Measurements from ENCODE around the gene DENND5B.

DENND5B gene

DNA sequence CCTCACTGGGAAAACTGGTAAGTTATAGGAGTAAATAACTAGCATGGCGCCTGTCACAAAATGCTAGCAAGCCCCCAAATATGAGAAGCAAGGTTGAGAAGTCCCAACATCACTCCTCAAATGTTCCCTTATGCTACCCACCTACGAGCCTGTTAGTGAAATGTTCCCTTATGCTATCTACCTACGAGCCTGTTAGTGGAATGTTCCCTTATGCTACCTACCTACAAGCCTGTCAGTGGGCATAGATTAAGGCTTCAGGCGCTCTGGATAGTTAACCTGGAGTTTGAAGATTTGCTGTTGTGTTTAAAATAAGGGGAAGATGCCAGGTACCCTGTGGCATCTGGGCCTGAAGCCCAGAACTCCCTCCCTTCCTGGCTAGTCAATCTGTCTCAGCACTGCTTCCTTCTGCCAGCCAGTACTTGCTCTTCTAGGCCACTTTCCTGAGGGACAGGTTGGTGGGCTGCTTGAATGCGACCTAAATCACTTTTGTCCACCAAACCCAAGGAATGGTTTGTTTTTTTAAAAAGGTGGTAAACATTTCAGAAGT, 197.9 kb downstream of the DENND5B start:
- in situ Hi-C loops (cut with HindIII; ENCODE audit: low sequenced_read_pairs): loop anchor here (25.0 kb wide), 1 partner anchor 244 kb away; no protein-coding TSS in a partner anchor

DNA sequence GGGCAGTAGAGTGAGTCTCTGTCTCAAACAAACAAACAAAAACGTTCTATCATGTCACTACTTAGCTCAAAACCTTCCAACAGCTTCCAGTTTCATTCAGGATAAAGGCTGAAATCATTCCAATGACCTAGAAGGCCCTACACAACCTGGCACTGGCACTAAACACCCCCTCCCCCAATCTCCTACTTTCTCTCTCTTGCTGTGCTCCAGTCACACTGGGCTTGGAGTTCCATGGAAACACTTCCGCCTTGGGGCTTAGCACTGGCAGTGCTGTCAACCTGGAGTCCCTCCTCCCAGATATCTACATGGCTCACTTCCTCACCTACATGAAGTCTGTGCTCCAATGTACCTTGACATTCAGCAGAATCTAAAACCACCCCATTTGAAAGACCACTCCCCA, 199.9 kb downstream of the DENND5B start:
- in situ Hi-C loops (cut with HindIII; ENCODE audit: low sequenced_read_pairs): loop anchor here (25.0 kb wide), 1 partner anchor 246 kb away; no protein-coding TSS in a partner anchor

DNA sequence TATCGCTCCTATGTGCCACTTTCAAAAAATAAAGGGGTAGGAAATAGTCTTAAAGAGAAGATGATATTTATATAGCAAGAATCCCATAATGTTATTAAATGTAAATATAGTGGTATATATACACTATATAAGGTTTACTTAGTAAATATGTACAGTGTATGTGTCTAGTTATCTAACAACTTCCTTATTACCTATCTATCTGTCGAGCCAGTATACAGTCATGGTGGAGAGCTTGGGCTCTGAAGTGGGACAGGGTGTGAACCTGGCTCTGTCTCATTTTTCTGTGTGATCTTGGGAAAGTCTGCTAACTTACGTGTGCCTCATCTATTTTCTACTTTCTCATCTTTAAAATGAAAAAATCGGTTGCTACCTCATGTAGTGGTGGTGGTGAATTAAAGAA, 202.2 kb downstream of the DENND5B start:
- in situ Hi-C loops (cut with HindIII; ENCODE audit: low sequenced_read_pairs): loop anchor here (25.0 kb wide), 1 partner anchor 249 kb away; no protein-coding TSS in a partner anchor

DNA sequence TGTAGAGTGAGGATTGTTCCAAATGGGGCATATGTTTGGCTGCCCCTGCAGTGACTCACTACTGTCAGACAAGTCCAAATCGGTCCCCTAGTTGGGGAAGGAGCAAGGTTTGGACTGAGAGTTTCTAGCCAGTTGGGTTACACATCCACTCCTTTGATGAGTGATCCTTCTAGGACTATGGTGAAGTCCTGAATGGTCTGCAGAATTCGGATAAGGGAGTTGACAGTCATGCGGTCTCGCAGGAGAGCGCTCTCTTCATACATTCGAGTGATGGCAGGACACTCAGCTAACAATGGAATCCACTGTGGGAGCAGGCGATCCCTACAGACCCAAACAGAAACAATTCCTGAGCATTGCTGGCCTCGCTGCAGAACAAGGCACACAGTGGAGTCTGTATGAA, 203.5 kb downstream of the DENND5B start:
- in situ Hi-C loops (cut with HindIII; ENCODE audit: low sequenced_read_pairs): loop anchor here (25.0 kb wide), 1 partner anchor 250 kb away; no protein-coding TSS in a partner anchor

DNA sequence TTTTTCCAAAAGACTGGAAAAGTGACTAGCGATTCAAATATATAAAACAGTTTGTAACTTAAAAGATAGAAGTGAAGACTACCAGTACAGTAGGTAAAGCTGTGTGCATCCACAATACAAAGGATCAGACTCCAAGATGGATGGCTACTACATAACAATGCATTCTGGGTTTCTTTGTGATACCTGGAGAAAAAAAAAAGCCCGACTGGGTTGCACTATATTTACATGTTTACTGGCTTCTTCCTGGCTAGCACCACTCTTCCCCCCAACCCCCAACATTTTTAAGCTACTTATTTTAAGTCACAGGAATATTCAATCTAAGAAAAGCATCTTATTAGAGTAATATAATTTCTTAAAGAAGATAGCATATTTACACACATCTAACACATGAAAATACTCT, 203.9 kb downstream of the DENND5B start:
- in situ Hi-C loops (cut with HindIII; ENCODE audit: low sequenced_read_pairs): loop anchor here (25.0 kb wide), 1 partner anchor 250 kb away; no protein-coding TSS in a partner anchor

DNA sequence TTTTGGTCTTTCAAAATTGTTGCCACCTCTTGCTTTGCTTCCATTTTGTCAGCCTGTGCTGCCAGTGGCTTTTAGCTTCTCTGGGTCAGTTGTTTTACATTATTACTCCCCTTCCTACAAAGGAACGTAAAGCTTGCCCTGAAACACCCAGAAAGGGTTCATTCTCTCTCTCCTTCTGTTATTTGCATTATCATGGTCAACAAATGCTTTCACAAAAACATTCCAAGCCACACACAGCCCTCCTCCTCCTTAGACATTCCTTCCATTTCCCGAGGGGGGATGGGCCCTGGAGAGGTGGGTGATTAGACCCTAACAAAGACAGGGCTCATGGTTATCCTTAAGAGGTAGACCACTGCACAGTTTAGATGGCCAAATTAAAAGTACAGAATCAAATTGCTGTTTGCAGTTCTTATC, 204.6 kb downstream of the DENND5B start:
- in situ Hi-C loops (cut with HindIII; ENCODE audit: low sequenced_read_pairs): loop anchor here (25.0 kb wide), 1 partner anchor 251 kb away; no protein-coding TSS in a partner anchor

DNA sequence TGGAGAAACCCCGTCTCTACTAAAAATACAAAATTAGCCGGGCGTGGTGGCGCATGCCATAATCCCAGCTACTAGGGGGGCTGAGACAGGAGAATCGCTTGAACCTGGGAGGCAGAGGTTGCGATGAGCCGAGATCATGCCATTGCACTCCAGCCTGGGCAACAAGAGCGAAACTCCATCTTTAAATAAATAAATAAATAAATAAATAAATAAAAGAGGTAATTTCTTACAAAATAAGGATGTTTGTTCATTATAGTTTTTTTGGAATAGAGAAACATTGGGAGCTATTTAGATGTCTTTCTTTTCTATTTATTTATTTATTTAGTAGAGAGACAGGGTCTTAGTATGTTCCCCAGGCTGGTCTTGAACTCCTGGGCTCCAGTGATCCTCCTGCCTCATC, 213.7 kb downstream of the DENND5B start:
- in situ Hi-C loops (cut with HindIII; ENCODE audit: low sequenced_read_pairs): loop anchor here (25.0 kb wide), 1 partner anchor 260 kb away; no protein-coding TSS in a partner anchor

DNA sequence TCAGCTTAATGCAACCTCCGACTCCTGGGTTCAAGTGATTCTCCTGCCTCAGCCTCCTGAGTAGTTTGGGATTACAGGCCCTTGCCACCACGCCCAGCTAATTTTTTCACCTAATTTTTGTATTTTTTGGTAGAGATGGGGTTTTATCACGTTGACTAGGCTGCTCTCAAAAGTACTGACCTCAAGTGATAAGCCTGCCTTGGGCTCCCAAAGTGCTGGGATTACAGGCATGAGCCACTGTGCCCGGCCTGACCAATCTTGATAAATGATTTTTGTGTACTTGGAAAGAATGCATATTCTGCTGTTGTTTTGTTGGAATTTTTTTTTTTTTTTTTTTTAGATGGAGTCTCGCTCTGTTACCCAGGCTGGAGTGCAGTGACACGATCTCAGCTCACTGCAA, 215.5 kb downstream of the DENND5B start:
- in situ Hi-C loops (cut with HindIII; ENCODE audit: low sequenced_read_pairs): loop anchor here (25.0 kb wide), 1 partner anchor 262 kb away; no protein-coding TSS in a partner anchor

DNA sequence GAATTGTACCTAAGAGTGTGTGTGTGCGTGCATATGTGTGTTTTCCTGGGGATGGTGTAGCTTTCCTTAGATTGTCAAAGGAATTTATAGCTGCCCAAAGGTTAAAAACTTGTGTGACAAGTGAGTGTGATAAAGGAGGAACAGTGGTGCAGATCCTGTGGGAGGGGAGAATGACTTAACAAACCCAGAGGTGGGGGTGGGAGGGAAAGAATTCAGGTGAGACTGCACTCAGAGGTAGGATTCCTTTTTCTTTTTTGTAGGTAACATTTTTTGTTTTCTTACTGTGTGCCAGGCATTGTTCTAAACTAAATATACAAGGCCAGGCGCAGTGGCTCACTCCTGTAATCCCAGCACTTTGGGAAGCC, 219.7 kb downstream of the DENND5B start:
- in situ Hi-C loops (cut with HindIII; ENCODE audit: low sequenced_read_pairs): no loop called here

DNA sequence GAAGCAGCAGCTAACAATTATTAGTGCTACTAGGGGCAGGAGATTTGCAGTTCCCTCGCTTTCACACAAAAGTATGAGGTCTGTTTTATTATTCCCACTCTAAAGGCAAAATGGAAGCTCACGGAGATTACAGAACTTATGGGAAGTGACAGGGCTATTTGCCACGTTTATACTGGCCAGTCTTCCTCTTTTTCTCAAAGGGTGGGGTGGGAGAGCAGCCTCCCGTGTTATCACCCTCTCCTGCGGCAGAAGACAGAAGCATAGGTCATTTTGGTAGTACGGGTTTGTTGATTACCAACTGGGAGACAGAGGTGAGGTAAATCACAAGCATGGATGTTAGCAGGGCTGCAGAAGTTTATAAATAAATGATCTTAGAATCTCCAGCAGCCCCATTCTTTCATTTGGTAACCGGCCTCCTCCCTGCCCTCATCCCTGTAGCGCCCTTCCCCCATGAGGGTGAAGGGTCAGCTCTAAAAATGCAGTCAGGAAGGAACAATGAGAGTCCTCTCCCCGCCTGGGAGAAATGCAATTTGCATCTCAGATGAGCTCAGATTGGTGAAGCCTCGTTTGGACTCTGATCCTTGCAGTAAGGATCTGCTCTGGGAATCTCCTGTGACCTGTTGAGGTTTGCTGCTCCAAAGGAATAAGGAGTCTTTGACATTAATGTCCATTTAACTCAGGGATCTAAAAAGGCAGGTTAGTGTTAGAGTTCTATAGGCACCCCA, 220.2 kb downstream of the DENND5B start:
- in situ Hi-C loops (cut with HindIII; ENCODE audit: low sequenced_read_pairs): no loop called here

DNA sequence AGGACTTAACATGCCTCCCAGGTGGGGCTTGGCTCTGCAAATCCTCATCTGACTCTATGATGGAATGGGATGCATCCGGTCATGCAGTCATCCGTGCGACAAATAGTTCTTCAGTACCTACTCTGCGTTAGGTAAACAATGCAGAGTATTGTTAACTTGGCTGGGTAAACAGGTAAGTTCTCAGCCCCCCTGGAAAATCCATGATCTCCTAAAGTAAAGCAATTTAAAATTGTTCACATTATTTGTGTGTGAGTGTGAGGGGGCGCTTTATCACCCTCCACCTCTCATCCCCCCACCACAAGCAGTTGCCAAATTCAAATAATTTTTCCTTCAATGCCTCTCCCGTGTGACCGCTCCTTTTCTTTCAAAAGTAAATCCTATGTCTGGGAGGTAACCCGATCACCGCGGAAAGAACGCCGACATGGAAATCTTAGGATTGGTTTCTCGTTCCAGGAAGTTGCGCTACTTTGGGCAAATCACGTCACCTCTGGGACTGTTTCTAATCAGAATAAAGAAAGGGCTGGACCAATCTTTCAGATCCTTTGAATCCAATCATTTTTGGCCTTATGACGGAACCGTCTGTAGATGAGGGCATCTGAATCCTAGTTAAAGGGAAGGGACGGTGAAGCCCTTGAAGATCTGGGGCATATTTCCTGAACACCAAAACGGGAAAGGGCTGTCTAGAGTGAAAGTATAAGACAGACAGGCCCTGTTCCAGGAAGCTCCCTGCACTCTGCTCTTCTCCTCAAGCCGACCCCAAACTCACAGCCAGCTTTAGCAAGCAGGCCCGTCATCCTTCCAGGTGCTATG, 221.0 kb downstream of the DENND5B start:
- in situ Hi-C loops (cut with HindIII; ENCODE audit: low sequenced_read_pairs): no loop called here

DNA sequence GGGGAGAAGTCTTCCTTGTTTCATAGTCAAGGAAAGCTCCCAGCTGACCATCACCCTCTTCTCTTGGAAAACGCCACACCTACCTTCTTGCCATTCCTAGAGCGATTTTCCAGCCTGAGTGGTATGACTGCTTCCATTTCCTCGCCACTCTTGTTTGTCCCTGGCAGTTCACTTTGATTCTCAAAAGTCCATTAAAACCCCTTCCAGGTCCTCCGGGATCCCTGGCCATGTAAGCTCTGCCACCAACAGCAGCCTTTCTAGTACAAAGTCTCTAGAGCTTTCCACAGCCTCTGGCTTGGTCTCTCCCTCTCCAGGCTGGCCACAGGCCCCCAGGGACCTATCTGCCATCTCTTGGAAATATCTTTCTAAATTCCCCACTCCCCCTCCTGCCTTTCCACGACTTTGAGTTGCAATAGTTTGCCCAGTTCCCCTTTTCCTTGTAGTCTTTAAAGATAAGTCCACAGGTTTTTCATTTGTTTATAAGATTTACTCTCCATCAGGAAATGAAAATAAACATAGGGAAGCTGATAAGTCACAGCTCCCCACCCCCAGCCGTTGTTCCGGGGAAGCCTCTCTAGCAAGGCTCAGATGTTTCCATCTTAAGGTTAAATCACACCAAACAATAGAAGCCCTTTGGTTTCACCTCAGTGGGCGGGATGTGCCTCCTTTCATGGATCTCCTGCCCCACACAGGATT, 222.1 kb downstream of the DENND5B start:
- in situ Hi-C loops (cut with HindIII; ENCODE audit: low sequenced_read_pairs): no loop called here

DNA sequence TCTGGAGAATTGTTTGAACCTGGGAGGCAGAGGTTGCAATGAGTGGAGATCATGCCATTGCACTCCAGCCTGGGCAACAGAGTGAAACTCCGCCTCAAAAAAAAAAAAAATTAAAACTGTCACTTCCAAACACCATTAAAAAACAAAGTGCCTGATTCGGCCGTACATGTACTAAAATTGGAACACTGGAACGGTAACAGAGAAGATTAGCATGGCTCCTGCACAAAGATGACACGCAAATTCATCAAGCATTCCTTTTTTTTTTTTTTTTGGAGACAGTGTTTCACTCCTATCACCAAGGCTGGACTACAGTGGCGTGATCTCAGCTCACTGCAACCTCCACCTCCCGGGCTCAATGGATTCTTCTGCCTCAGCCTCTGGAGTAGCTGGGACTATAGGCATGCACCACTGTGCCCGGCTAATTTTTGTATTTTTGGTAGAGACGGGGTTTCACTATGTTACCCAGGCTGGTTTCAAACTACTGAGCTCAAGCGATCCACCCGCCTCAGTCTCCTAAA, 224.8 kb downstream of the DENND5B start:
- in situ Hi-C loops (cut with HindIII; ENCODE audit: low sequenced_read_pairs): no loop called here

DNA sequence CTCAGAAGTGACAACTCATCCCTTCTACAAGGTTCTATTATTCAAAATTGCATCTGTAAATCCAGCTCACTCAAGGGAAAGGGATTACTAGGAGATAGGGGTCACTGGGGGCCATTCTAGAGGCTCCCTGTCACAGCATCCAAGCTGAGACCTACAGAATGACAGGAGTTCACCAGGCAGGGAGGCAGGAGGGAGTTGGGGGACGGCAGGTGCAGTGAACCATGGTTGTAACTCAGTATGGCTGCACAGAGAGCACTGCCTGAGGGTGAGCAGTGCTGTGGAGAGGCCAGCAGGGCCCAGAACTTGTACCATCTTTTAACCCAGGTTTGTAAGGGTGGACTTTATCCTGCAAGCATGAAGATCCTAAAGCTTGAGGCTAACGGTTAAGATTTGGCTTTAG, 227.1 kb downstream of the DENND5B start:
- in situ Hi-C loops (cut with HindIII; ENCODE audit: low sequenced_read_pairs): loop anchor here (5.0 kb wide), 1 partner anchor 37 kb away; the partner anchor contains the start of gene SINHCAF

DNA sequence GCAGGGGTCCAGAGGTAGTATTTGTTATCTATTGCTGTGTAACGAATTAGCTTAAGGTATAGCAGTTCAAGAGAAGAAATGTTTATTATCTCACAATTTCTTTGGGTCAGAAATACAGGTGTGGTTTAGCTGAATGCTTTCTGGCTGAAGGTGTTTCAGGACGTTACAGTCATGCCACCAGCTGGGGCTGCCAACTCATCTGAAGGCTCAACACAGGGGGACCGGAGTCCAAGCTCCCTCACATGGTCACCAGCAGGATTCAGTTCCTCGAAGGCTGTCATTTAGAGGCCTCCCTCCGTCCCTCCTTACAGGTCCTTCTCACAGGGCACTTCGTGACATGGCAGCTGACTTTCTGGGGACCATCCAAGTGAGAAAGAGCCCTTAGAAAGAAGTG, 227.5 kb downstream of the DENND5B start:
- in situ Hi-C loops (cut with HindIII; ENCODE audit: low sequenced_read_pairs): loop anchor here (5.0 kb wide), 1 partner anchor 36 kb away; the partner anchor contains the start of gene SINHCAF

DNA sequence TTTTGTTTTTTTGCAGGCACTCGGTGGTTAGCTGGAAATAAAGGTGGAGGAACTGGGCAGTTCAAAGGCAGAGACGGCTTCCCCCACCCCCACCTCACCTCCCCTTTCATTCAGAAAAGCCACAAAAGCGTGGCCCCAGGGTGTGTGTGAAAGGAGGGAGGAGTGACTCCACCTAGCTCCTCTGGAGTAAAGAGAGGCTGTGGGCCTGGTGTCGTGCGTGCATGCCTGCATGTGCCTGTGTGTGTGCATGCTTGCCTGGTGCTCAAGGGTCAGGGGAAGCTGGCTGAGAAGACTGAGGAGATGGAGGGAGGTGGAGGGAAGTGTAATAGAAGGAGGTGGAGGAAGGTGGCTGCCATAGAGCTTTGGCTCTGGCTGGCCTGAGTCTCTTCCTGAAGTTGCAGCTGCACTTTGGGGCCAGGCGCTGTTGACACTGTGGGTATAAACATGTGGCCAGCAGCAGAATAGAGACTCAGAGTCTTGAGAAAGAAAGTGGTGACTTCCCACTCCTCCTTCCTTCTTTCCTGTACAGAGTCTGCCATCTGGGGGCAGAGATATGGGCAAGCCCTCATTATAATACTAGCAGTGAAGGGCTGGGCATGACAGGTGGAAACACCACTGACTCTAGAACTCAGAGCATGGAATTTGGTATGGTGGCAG, 228.0 kb downstream of the DENND5B start:
- in situ Hi-C loops (cut with HindIII; ENCODE audit: low sequenced_read_pairs): loop anchor here (5.0 kb wide), 1 partner anchor 36 kb away; the partner anchor contains the start of gene SINHCAF

DNA sequence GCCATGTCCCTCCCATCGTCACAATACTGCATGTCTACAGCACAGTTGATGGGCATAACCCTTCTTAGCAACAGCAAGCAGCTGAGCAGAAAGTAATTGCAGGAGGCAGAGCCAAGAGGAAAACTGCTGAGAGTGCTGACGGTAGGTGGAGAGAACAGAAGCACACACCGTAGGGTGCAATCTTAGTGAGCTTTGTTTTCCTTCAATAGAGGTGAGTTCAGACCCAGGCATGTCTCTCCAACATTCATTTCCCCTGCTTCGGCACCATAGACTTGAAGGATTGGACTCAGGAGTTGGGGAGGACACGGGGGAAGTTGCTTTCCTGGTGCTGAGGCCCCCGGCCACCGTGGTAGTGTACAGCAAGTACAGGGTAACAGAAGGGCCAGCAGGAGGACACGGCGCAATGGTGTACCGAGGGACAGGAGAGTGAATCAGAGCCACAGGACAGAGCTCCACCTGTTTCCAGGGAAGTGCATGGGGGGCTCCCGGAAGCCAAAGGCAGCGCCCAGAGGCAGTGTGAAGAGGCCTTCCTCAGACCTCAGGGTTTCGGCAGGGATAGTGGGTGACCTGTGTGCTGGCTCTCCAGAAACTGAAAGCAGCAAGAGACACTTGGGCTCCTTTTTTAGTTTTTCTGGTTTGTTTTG, 228.7 kb downstream of the DENND5B start:
- in situ Hi-C loops (cut with HindIII; ENCODE audit: low sequenced_read_pairs): loop anchor here (5.0 kb wide), 1 partner anchor 35 kb away; the partner anchor contains the start of gene SINHCAF

DNA sequence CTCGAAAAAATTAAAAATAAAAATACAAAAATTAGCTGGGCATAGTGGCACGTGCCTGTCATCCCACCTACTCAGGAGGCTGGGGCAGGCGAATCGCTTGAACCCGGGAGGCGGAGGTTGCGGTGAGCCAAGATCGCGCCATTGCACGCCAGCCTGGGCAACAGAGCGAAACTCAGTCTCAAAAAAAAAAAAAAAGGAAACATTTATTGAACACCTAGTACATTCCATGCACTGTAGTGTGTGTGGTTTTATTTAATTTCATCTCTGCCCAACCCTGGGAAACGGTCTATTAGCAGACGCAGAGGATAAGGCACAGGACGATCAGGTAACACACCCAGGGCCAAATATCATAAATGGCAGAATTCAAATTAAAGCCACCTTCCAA, 229.2 kb downstream of the DENND5B start:
- in situ Hi-C loops (cut with HindIII; ENCODE audit: low sequenced_read_pairs): loop anchor here (5.0 kb wide), 1 partner anchor 34 kb away; the partner anchor contains the start of gene SINHCAF

DNA sequence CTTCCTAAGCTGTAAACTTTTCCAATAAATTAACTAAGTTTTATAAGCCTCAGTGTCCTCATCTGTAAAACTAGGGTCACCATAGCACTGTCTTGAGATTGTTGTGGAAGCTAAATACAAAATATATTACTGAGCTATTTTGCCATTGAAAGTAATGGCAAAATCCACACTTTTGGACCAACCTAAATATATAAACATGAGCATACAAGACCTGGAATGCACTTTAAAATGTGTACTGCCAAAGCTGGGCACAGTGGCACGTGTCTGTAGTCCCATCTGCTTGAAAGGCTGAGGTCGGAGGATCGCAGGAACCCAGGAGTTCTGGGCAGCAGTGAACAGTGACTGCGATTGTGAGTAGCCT, 235.2 kb downstream of the DENND5B start:
- in situ Hi-C loops (cut with HindIII; ENCODE audit: low sequenced_read_pairs): no loop called here

All from endothelial cell of hepatic sinusoid (primary cell).